Keratinocyte (primary cell): ENCODE results near the gene PSAP. TPM values are rescaled to one million over a fixed set of nuclear protein-coding genes. Genes with fewer than 3 reads are reported as not detected.

Experiments used
- DNase-seq: peaks from one replicate; pipeline ENCODE4 v3.0.0-alpha.2; 2011; ENCODE audit warnings: low read depth, missing footprints, low spot score
- FAIRE-seq: peaks from 2 replicates; lab custom pipeline; 2011; peaks lifted over from hg19 to GRCh38; lab: Jason Lieb, UNC
- H2AFZ ChIP-seq: 2 replicates; pipeline ENCODE4 v1.6.0; 2012; ENCODE audit warnings: low read length, control low read depth, inconsistent platforms; ENCODE audit not compliant: control insufficient read depth
- H3K27ac ChIP-seq: 2 replicates; pipeline ENCODE4 v1.5.1; 2011; ENCODE audit warnings: low read length; ENCODE audit not compliant: control insufficient read depth, insufficient read depth
- H3K27me3 ChIP-seq: 3 replicates; pipeline ENCODE4 v1.6.0; 2011; ENCODE audit warnings: low read length; ENCODE audit not compliant: control insufficient read depth, insufficient read depth; ENCODE audit errors: extremely low read depth
- H3K36me3 ChIP-seq, 2 experiments: 2 replicates in 1 of 2; 3 replicates in 1 of 2; pipeline ENCODE4 v1.5.1; 2011; ENCODE audit warnings: low read length in 2 of 2, mild to moderate bottlenecking in 1 of 2; ENCODE audit not compliant: control insufficient read depth in 2 of 2, insufficient read depth in 2 of 2; ENCODE audit errors: extremely low read depth in 1 of 2
- H3K4me1 ChIP-seq: 3 replicates; pipeline ENCODE4 v1.5.1; 2011; ENCODE audit warnings: low read length; ENCODE audit not compliant: control insufficient read depth, insufficient read depth; ENCODE audit errors: extremely low read depth
- H3K4me2 ChIP-seq: 3 replicates; pipeline ENCODE4 v1.6.0; 2011; ENCODE audit warnings: low read depth, low read length; ENCODE audit not compliant: control insufficient read depth, insufficient read depth; ENCODE audit errors: extremely low read depth
- H3K4me3 ChIP-seq, 3 experiments: fragments of 200-600 bp in 1 of 3; sonication (generic) in 1 of 3; 2 replicates in 2 of 3; 3 replicates in 1 of 3; pipeline ENCODE4 v1.5.1; 2011 to 2016; ENCODE audit warnings: low read length in 3 of 3, mild to moderate bottlenecking in 3 of 3, control low read depth in 2 of 3, inconsistent platforms in 1 of 3, low read depth in 1 of 3, mixed read lengths in 1 of 3, mixed run types in 1 of 3, moderate library complexity in 1 of 3; ENCODE audit not compliant: control insufficient read depth in 2 of 3, insufficient read depth in 2 of 3; ENCODE audit errors: extremely low read depth in 1 of 3
- H3K79me2 ChIP-seq: 2 replicates; pipeline ENCODE4 v1.6.0; 2012; ENCODE audit warnings: low read length; ENCODE audit not compliant: control insufficient read depth, insufficient read depth
- H3K9ac ChIP-seq: 3 replicates; pipeline ENCODE4 v1.6.0; 2011; ENCODE audit warnings: low read length; ENCODE audit not compliant: control insufficient read depth, insufficient read depth; ENCODE audit errors: extremely low read depth
- H3K9me1 ChIP-seq: 3 replicates; pipeline ENCODE4 v1.6.0; 2011; ENCODE audit warnings: low read length; ENCODE audit not compliant: control insufficient read depth, insufficient read depth; ENCODE audit errors: extremely low read depth
- H3K9me3 ChIP-seq: 2 replicates; pipeline ENCODE4 v1.5.1; 2012; ENCODE audit warnings: low read depth, low read length; ENCODE audit not compliant: control insufficient read depth
- H4K20me1 ChIP-seq: 3 replicates; pipeline ENCODE4 v1.6.0; 2011; ENCODE audit warnings: low read length; ENCODE audit not compliant: control insufficient read depth, insufficient read depth; ENCODE audit errors: extremely low read depth
- CTCF ChIP-seq, 3 experiments: IDR thresholded peaks in 1 of 3; conservative IDR thresholded peaks in 1 of 3; optimal IDR thresholded peaks in 1 of 3; 2 replicates in 2 of 3; 3 replicates in 1 of 3; pipeline versions ENCODE3 to v1.5.1; 2011; ENCODE audit warnings: low read length in 3 of 3, mild to moderate bottlenecking in 3 of 3, moderate library complexity in 2 of 3, control low read depth in 1 of 3, inconsistent platforms in 1 of 3; ENCODE audit not compliant: insufficient read depth in 2 of 3; ENCODE audit errors: extremely low read depth in 1 of 3
- EZH2 ChIP-seq: IDR thresholded peaks from one replicate; pipeline ENCODE4 v1.6.1; 2012; ENCODE audit warnings: inconsistent platforms, mild to moderate bottlenecking, low read length, moderate library complexity
- dilution Hi-C: fragments of 300-500 bp; cut with MboI; formaldehyde crosslinking; loops from one replicate; pipeline ENCODE4 v1.7.0; 2020; ENCODE audit warnings: low sequenced_read_pairs; ENCODE audit not compliant: extremely low pct_ligation_motif_present
- polyA plus RNA-seq, 5 experiments: library from polyadenylated mRNA; depleted of rRNA in 3 of 5; stranded (reverse) in 3 of 5; stranded (forward) in 1 of 5; unstranded in 1 of 5; fragments of >200 nt; gene quantifications; 1 replicate in 1 of 5; 2 replicates in 3 of 5; 3 replicates in 1 of 5; pipeline versions ENCODE4 v1.2.1 to v1.2.3, GENCODE V29; 2011 to 2012; ENCODE audit warnings: missing spikeins in 2 of 5, low read depth in 1 of 5, low replicate concordance in 1 of 5

Gene PSAP
- polyA plus RNA-seq, 1 donor (not counting 4 experiments of a cell fraction or from before 2014, with no cell fraction given), result 1,075 TPM

GRCh38 chr10:71817831-71818655, 33.0 kb downstream of the PSAP start:
- no peak for FAIRE-seq
- H3K9ac ChIP-seq, result no peak overlapping the region

GRCh38 chr10:71816936-71817618, 34.0 kb downstream of the PSAP start:
- FAIRE-seq (no peak), DNase-seq (no peak)
- Histone ChIP-seq H4K20me1 (peaks cover 1% of the 10 kb centered on the region), H3K27me3 (no peaks in the 10 kb centered on the region), H3K9ac (no peak overlapping the region), H3K4me2 (no peak overlapping the region), H3K4me3 (no peak overlapping the region), H3K9me1 (no peaks in the 10 kb centered on the region), H3K9me3 (no peaks in the 10 kb centered on the region), H2AFZ (no peak overlapping the region), H3K27ac (no peak overlapping the region), H3K79me2 (no peaks in the 10 kb centered on the region), H3K36me3 (peaks cover 52 to 66% of the 10 kb centered on the region in 2 experiments), H3K4me1 (no peaks in the 10 kb centered on the region)
- TF ChIP-seq EZH2, result no peak
- dilution Hi-C loops, result no loop called here

More at GRCh38 chr10:71817831-71818655, 33.0 kb downstream of the PSAP start:
- dilution Hi-C loops, result no loop called here
- peaks cover 54 to 71% of the 10 kb centered on the region in 2 experiments for H3K36me3 ChIP-seq
- no peaks in the 10 kb centered on the region for H3K9me3 ChIP-seq
- no peak overlapping the region for H2AFZ ChIP-seq
- H3K4me2 ChIP-seq, result no peak overlapping the region
- no peaks in the 10 kb centered on the region for H3K79me2 ChIP-seq
- H3K4me3 ChIP-seq, result no peak overlapping the region
- no peak overlapping the region for H3K27ac ChIP-seq
- H3K4me1 ChIP-seq, result no peaks in the 10 kb centered on the region
- no peaks in the 10 kb centered on the region for H3K9me1 ChIP-seq
- peaks cover 2% of the 10 kb centered on the region for H4K20me1 ChIP-seq
- H3K27me3 ChIP-seq, result no peaks in the 10 kb centered on the region
- DNase-seq, result no peak
- TF ChIP-seq CTCF (optimal IDR thresholded peaks at IDR 0.05 in 1 of 3, IDR thresholded peaks at IDR 0.05 in 1 of 3, conservative IDR thresholded peaks at IDR 0.05 in 1 of 3; ENCODE audit: extremely low read depth in 1 of 3, insufficient read depth in 2 of 3, low read length in 3 of 3) (no peak), EZH2 (no peak)
